ENCODE results near the gene STYXL1.
"Not testable (repeated sequence)": the region's sequence is repeated elsewhere in the genome, so short reads cannot be mapped to it uniquely, and the experiment has no call there.

STYXL1 gene, protein sequence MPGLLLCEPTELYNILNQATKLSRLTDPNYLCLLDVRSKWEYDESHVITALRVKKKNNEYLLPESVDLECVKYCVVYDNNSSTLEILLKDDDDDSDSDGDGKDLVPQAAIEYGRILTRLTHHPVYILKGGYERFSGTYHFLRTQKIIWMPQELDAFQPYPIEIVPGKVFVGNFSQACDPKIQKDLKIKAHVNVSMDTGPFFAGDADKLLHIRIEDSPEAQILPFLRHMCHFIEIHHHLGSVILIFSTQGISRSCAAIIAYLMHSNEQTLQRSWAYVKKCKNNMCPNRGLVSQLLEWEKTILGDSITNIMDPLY

GRCh38 chr7:76047811-76048667, at the start of gene STYXL1, which contains the start of gene MDH2:
STYXL1 (minus strand) TSS chr7:76048000; CDS start chr7:76030523, 17,477 bp downstream.
MDH2 (plus strand) TSS chr7:76048106; CDS start chr7:76048161, 55 bp downstream.
- DNase-seq: peak; percentile 82

DNA sequence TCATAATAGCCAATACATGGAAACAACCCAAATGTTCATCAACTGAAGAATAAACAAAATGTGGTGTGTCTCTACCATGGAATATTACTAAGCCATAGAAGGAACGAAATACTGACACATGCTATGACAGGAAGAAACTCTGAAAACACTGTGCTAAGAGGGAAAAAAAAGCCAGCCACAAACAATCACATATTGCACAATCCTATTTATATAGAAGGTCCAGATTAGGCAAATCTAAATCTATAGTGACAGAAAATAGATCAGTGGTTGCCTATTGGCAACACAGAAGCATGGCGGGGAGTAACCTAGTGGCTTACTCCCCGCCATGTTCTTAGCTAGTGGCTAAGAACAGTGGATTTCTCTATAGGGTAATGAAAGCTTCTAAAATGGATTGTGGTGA, 48.1 kb upstream of the STYXL1 start:
- DNase-seq: no peak

GRCh38 chr7:76094326-76094725, 46.5 kb upstream of the STYXL1 start:
- DNase-seq: not testable (repeated sequence)

DNA sequence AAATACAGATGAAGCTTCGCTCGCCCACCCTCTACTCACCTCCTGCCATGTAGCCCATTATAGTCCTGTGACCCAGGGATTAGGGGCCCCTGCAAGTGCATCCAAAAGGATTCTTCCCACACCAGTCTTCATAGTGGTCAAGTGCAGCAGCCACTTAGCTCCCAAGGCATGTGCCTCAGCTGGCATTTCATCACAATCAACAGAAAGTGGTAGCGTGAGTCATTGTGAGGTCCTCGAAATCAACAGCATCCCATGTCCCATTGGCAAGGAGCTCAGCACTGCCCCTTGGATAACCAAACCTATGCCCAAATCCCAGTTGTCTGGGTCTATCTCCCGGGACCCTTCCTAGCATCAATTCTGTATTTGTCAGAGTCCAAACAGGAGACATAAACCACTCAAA, 45.7 kb upstream of the STYXL1 start:
- not testable (repeated sequence) for DNase-seq

DNA sequence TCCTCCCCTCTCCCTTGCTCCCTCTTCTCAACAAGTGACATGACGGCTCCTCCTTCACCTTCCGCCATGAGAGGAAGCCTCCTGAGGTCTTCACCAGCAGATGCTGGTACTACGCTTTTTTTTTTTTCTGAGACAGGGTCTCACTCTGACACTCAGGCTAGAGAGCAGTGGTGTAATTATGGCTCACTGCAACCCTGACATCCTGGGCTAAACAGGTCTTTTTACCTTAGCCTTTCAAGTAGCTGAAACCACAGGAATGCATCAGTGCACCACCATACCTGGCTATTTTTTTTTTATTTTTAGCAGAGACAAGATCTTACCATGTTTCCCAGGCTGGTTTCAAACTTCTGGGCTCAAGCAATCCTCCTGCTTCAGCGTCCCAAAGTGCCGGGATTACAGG, 43.7 kb upstream of the STYXL1 start:
- DNase-seq: no peak

DNA sequence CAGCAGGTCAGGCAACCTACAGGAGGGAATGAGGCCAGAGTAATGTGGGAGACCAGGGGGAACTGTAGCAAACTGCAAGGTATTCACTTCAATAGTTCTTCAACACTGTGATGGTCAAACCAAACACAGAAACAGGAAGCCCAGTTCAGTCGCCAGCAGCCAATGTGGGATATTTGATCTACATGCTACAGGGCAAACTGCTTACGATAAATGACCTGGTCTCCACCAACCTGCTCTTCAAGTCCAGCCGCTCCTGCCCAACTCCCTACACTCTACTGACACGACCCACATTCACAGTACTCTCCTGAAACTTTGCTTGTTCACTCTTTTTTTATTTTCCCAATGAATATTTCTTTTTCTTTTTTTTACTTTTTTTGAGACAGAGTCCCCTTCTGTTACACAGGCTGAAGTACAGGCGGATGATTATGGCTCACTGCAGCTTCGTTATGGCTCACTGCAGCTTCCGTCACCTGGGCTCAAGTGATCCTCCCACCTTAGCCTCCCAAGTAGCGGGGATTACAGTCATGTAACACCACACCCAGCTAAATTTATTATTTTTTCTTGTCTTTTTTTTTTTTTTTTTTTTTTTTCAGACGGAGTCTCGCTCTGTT, 42.2 kb upstream of the STYXL1 start:
- DNase-seq: no peak

DNA sequence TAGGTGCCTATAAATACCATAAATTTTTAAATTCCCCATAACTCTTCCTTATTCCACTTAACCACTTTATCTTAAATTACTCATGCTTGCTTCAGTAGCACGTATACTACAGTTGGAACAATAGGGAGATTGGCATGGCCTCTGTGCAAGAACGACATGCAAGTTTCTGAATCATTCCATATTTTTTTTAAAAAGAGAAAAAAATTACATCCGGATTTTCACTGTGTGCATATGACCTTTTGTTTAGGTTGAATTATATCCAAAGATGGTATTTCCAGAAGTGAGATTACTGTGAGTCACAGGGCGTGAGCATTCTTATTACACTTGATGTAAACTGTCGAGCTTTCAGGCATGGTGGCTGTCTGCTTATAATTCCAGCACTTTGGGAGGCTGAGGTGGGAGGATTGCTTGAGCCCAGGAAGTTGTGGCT, 39.6 kb upstream of the STYXL1 start:
- not testable (repeated sequence) for DNase-seq

GRCh38 chr7:76086070-76086469, 38.3 kb upstream of the STYXL1 start:
- DNase-seq: no peak

- not testable (repeated sequence) for DNase-seq
Observed at GRCh38 chr7:76084115-76084514, 36.3 kb upstream of the STYXL1 start.

DNA sequence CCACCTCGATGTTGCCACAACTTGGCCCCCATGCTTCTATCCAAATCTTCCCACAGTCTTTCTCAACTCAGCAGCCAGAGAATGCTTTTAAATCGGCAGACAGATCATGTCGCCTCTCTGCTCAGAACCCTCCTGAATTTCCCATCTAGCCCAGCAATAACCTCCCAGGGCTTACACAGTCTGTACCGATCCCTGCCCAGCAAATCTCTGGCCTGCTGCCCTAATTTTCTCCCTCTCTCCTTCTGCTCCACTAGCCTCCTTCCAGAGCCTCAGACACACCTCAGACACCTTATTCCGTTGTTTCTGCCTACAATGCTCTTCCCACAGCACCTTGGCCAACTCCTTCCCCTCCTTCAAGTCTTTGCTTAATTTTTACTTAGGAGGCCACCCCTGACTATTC, 32.4 kb upstream of the STYXL1 start:
- DNase-seq: no peak

DNA sequence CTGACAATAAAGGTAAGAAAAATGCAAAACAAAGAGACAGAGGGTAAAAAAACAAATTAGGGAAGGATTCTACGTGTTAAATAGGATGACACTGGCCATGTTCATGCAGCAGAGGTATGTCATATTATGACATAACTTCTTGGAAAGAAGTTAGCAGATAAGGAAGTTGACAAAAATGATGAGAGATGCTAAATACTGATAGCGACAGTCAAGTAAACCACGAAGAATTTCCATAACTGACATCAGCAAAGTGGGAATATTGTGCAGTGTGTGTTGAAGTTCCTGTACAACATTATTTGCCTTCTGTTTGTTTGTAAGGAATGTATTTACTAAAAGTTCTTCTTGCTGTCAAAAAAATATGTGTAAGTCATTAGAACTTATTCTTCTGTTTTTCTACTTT, 29.6 kb upstream of the STYXL1 start:
- DNase-seq: no peak

GRCh38 chr7:76076995-76077394, 29.2 kb upstream of the STYXL1 start:
- DNase-seq: no peak

GRCh38 chr7:76074972-76075370, 27.2 kb upstream of the STYXL1 start:
- DNase-seq: no peak

DNA sequence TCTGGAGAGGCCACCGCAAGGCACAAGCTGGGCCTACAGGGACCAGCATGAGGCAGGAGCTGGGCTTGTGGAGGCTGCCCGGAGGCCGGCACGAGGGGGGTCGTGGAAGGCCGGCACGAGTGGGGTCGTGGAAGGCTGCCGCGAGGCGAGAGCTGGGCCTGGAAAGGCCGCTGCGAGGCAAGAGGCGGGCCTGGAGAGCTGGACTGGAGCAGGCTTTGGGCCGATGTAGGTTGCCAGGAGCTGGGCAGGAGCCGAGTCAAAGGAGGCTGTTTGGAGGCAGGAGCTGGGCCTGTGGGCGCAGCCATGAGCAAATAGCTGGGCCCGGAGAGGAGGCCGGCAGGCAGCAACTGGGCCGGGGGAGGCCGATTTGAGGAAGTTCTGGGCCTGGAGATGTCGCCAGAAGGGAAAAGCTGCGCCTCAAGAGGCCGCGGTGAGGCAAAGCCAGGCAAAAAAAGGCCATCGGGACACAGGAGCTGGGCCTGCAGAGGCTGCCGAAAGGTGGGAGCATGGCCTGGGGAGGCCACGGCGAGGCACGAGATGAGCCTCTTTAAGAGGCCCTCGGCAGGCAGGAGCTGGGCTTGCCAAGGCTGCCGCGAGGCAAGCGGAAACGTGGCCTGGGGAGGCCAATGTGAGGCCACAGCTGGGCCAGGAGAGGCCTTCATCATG, 26.6 kb upstream of the STYXL1 start:
- no peak for DNase-seq

GRCh38 chr7:76073335-76073990, 25.7 kb upstream of the STYXL1 start:
- no peak for DNase-seq

GRCh38 chr7:76072243-76073148, 24.7 kb upstream of the STYXL1 start:
- DNase-seq: no peak

DNA sequence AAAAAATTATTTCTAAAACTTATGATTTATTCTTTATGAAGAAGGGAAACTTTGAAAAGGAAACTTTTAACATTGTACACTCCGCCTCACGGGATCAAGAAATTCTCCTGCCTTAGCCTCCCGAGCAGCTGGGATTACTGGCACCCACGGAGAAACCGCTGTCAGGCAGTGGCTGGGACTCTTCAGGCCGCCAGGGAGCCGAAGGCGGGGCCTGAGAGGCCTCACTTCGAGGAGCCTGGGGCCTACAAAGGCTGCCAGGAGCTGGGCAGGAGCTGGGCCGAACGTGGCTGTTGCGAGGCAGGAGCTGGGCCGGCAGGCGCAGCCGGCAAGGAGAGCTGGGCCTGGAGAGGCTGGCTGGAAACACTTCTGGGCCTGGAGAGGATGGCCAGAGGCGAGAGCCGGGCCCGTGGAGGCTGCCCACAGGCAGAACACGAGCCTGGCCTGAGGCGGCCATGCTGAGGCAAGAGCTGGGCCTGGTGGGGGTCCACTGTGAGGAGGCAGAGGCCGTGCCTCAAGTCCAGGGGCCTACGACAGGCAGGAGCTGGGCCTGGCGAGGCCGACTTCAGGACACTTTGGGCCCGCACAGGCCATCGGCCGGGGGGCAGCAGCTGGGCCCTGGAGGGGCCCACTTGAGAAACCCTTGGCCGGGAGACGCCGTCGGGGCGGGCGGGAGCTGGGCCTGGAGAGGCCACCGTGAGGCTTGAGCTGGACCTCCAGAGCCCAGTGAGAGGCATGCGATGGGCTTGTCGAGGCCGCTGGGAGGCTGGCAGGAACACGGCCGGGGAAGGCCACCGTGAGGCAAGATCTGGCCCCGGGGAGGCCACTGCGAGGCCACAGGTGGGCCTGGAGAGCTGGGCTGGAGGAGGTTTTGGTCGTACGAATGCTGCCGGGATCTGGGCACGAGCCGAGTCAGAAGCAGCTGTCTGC, 23.8 kb upstream of the STYXL1 start:
- DNase-seq: no peak

DNA sequence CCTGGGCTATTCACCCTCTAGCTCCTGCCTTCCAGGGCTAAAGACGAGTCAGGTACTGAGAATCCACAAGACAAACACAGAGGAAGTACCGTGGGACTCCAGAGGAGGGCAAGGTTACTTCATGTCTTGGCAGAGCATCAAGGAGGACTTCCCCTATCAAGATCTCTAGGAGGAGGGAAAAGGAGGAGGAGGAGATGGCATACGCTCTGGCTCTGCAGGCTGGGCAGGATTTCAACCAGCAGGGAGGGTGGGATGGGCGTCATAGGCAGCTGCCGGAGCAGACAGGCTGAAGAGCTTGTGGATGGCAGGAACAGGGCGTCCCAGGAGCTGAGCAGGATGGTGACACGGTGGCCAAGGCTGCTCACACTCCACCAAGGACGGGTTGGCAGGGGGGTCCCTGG, 21.4 kb upstream of the STYXL1 start:
- DNase-seq: peak; percentile 18

DNA sequence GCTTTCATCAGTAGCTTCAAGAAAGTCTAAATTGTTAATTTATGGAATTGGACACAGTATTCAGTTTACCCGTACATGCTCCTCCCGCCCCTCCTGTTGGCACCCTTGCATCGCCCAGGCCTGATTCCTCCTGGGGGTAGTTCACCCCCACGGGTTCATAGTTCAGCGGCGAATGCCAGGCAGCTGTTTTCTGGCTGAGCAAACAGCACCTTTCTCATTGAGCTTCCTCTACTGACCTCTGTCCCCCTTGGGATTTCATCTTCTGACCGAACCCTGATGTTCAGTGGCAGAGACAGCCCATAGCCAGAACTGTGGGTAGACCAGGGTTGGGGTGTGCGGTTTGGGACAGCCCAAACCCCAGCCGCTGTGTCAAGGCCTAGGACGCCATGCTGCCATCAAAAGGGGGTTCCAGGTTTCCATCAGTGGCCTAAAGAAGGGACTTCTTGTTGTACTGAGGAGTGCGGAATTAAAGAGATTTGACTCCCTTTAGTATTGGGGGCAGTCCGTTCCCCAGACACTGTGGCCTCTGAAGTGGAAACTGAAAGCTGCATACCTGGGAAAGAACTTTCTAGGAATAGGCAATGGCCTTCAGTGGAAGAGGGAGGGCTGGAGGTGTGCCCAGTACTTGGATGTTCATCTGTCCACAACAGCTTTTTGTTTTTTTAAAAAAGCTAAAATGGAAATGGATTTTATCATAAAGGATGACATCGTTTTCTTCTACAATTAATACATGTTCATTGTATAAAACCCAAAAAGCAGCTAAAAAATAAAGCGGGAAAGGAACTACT, 19.1 kb upstream of the STYXL1 start:
- no peak for DNase-seq

All from GOT3 (cell line).